GM12878 (cell line): ENCODE measurements around the gene ZNF710. TPM values are rescaled to one million over a fixed set of nuclear protein-coding genes. Genes with fewer than 3 reads are reported as not detected.
A peak's percentile ranks its signal among the peaks of the same experiment; 100 is the strongest.

Source experiments
- ATAC-seq: fragments of 200-7000 bp; cut with Tn5 transposase; 3 replicates; pipeline ENCODE4 v1.9.1; 2020; ENCODE audit warnings: mild to moderate bottlenecking, moderate library complexity
- Bru-seq: library from RNA; stranded (reverse); fragments of 400-500 nt; gene quantifications from one replicate; lab custom pipeline; 2021; lab: Mats Ljungman, UMichigan
- BruChase-seq, 2 experiments: library from RNA; stranded (reverse); fragments of 400-500 nt; gene quantifications; one replicate each; lab custom pipeline; 2021; lab: Mats Ljungman, UMichigan
- BruUV-seq: library from RNA; stranded (reverse); fragments of 400-500 nt; replicated peaks from 2 replicates; lab custom pipeline; 2021; lab: Mats Ljungman, UMichigan
- CTCF ChIA-PET: fragments of 300-600 bp; sonication (Branson Sonifier 250); formaldehyde crosslinking; extraction: SDS; loops from one replicate; lab custom pipeline; 2021; ENCODE audit warnings: inconsistent platforms; lab: Yijun Ruan, JAX
- POLR2A ChIA-PET: fragments of 350-600 bp; formaldehyde crosslinking; extraction: SDS; loops from one replicate; lab custom pipeline; 2021; ENCODE audit warnings: inconsistent platforms; lab: Charles Lee
- RAD21 ChIA-PET: fragments of 300-600 bp; sonication (Branson Sonifier 250); formaldehyde crosslinking; loops from one replicate; lab custom pipeline; 2023; ENCODE audit warnings: antibody characterized with exemption; ENCODE audit not compliant: unreplicated experiment; lab: Charles Lee
- SMC1A ChIA-PET: fragments of 300-600 bp; sonication (Branson Sonifier 250); formaldehyde crosslinking; loops from one replicate; lab custom pipeline; 2023; ENCODE audit not compliant: unreplicated experiment, uncharacterized antibody; lab: Charles Lee
- DNase-seq: peaks from one replicate; pipeline ENCODE4 v3.0.0-alpha.2; 2011; ENCODE audit warnings: low read depth, low spot score
- FAIRE-seq: peaks from 3 replicates; lab custom pipeline; 2011; peaks lifted over from hg19 to GRCh38; lab: Jason Lieb, UNC
- H2AFZ ChIP-seq: 2 replicates; pipeline ENCODE4 v1.6.0; 2011; ENCODE audit warnings: low read depth, low read length, control low read depth; ENCODE audit not compliant: control insufficient read depth
- H3K27ac ChIP-seq: 2 replicates; pipeline ENCODE4 v1.5.1; 2011; ENCODE audit warnings: control low read depth; ENCODE audit not compliant: control insufficient read depth, insufficient read depth
- H3K27me3 ChIP-seq, 2 experiments: replicated peaks in 1 of 2; 2 replicates each; pipeline versions ENCODE4 v1.6.0 to v1.6.1; 2011; ENCODE audit warnings: low read length in 1 of 2; ENCODE audit not compliant: control insufficient read depth in 2 of 2, insufficient read depth in 2 of 2
- H3K36me3 ChIP-seq, 2 experiments: 2 replicates each; pipeline ENCODE4 v1.5.1; 2011; ENCODE audit warnings: low read length in 1 of 2; ENCODE audit not compliant: control insufficient read depth in 2 of 2, insufficient read depth in 2 of 2
- H3K4me1 ChIP-seq: 2 replicates; pipeline ENCODE4 v1.6.1; 2011; ENCODE audit warnings: mild to moderate bottlenecking, low read length, moderate library complexity, mixed read lengths; ENCODE audit not compliant: control insufficient read depth, insufficient read depth
- H3K4me2 ChIP-seq: 2 replicates; pipeline ENCODE4 v1.6.0; 2011; ENCODE audit warnings: control low read depth; ENCODE audit not compliant: control insufficient read depth, insufficient read depth
- H3K4me3 ChIP-seq: fragments of 200-600 bp; sonication (generic); 2 replicates; pipeline ENCODE4 v1.5.1; 2016
- H3K79me2 ChIP-seq: 2 replicates; pipeline ENCODE4 v1.6.0; 2011; ENCODE audit warnings: low read length; ENCODE audit not compliant: control insufficient read depth, insufficient read depth
- H3K9ac ChIP-seq: 2 replicates; pipeline ENCODE4 v1.8.0; 2011; ENCODE audit warnings: low read length, control low read depth, mixed read lengths; ENCODE audit not compliant: control insufficient read depth, insufficient read depth
- H3K9me3 ChIP-seq: replicated peaks from 3 replicates; pipeline ENCODE4 v1.5.1; 2011; ENCODE audit warnings: mild to moderate bottlenecking, low read length; ENCODE audit not compliant: control insufficient read depth, insufficient read depth
- H4K20me1 ChIP-seq: 2 replicates; pipeline ENCODE4 v1.6.0; 2011; ENCODE audit not compliant: control insufficient read depth, insufficient read depth
- BACH1 ChIP-seq: fragments of 450-650 bp; IDR thresholded peaks from 2 replicates; pipeline ENCODE4 v1.6.1; 2017; ENCODE audit warnings: mild to moderate bottlenecking, borderline replicate concordance
- BCLAF1 ChIP-seq: fragments of 450-650 bp; IDR thresholded peaks from 2 replicates; pipeline ENCODE4 v1.6.1; 2017; ENCODE audit warnings: antibody characterized with exemption, mild to moderate bottlenecking, moderate library complexity
- NFYB ChIP-seq: IDR thresholded peaks from 2 replicates; pipeline ENCODE4 v1.6.1; 2011; ENCODE audit warnings: low read depth, mild to moderate bottlenecking, low read length, improper control_type of control experiment, moderate library complexity; ENCODE audit not compliant: insufficient read depth
- NRF1 ChIP-seq: conservative IDR thresholded peaks from 2 replicates; pipeline ENCODE4 v1.6.1; 2011; ENCODE audit warnings: mild to moderate bottlenecking, low read depth, low read length, improper control_type of control experiment
- RUNX3 ChIP-seq: IDR thresholded peaks from 2 replicates; pipeline ENCODE4 v1.6.1; 2012; ENCODE audit warnings: low read length, inconsistent platforms
- TCF3 ChIP-seq: IDR thresholded peaks from 2 replicates; pipeline ENCODE4 v1.6.1; 2012; ENCODE audit warnings: low read depth, mild to moderate bottlenecking, low read length, borderline replicate concordance; ENCODE audit not compliant: insufficient read depth
- ZBTB33 ChIP-seq: fragments of 450-650 bp; IDR thresholded peaks from 2 replicates; pipeline ENCODE4 v1.6.1; 2017; ENCODE audit warnings: mild to moderate bottlenecking
- ZBTB40 ChIP-seq: fragments of 450-650 bp; IDR thresholded peaks from 2 replicates; pipeline ENCODE4 v1.6.1; 2016; ENCODE audit warnings: mild to moderate bottlenecking, moderate library complexity, borderline replicate concordance
- WGBS: methylation state at CpG from one replicate; pipeline ENCODE4 v1.1.6; 2016; ENCODE audit warnings: low lambda C conversion rate; ENCODE audit not compliant: insufficient replicate concordance, insufficient coverage; ENCODE audit errors: missing lambda C conversion rate; 5-methylcytosine and 5-hydroxymethylcytosine counted together
- in situ Hi-C: fragments of 300-500 bp; cut with MboI; formaldehyde crosslinking; loops from 9 replicates; pipeline ENCODE4 v1.14.3; 2018; ENCODE audit warnings: mixed read lengths
- intact Hi-C: fragments of 100-400 bp; cut with micrococcal nuclease; formaldehyde crosslinking; loops from one replicate; pipeline ENCODE4 v1.14.2; 2022; ENCODE audit not compliant: unreplicated experiment
- long read RNA-seq, 2 experiments: library from polyadenylated mRNA; unstranded; transcript quantifications; one replicate each; pipeline ENCODE4 v2.0.0, GENCODE V29; 2019 to 2020
- polyA minus RNA-seq, 3 experiments: library from RNA; depleted of rRNA, polyadenylated mRNA; stranded (reverse); fragments of >200 nt; gene quantifications; 2 replicates each; pipeline ENCODE4 v1.2.3, GENCODE V29; 2011
- polyA plus RNA-seq, 11 experiments: library from polyadenylated mRNA; depleted of rRNA in 4 of 11; unstranded in 6 of 11; stranded (reverse) in 5 of 11; fragments of >200 nt; fragmentation: Nextera tagmentation in 4 of 11; fragmentation: Illumina TruSeq in 1 of 11; extraction: Ambion mirVana in 4 of 11; extraction: Trizol in 1 of 11; gene quantifications; 1 replicate in 1 of 11; 2 replicates in 10 of 11; pipeline versions ENCODE4 v1.2.1 to v1.2.3, GENCODE V29; 2011 to 2016; ENCODE audit warnings: inconsistent platforms in 2 of 11, missing spikeins in 2 of 11, low read depth in 1 of 11
- total RNA-seq, 4 experiments: library from RNA; depleted of rRNA in 3 of 4; stranded (reverse); fragments of >200 nt in 3 of 4; fragmentation: Illumina TruSeq in 1 of 4; extraction: Trizol in 1 of 4; gene quantifications; 2 replicates each; pipeline versions ENCODE4 v1.2.1 to v1.2.3, GENCODE V29; 2013 to 2021

Gene ZNF710
- total RNA-seq (2013; cell fraction: nucleolus; rRNA removed), result 34.7 and 37.4 TPM in 2 replicates
- 17.3 and 23.0 TPM in 2 replicates for total RNA-seq (2014; rRNA removed)
- total RNA-seq (2014; rRNA removed; fragmentation: Illumina TruSeq; extraction: Trizol), result 11.3 and 13.7 TPM in 2 replicates
- total RNA-seq (2021), result 31.5 and 43.5 TPM in 2 replicates
- 3.8 TPM for polyA plus RNA-seq (2011; ENCODE audit: low read depth)
- polyA plus RNA-seq (2011; rRNA removed), result 4.0 and 6.6 TPM in 2 replicates
- 9.5 and 10.0 TPM in 2 replicates for polyA plus RNA-seq (2011; cell fraction: cytosol; rRNA removed)
- 11.6 and 18.2 TPM in 2 replicates for polyA plus RNA-seq (2011; cell fraction: nucleus; rRNA removed)
- polyA plus RNA-seq (2012), result 7.9 and 10.4 TPM in 2 replicates
- polyA plus RNA-seq (2014; fragmentation: Illumina TruSeq; extraction: Trizol), result 3.6 and 13.1 TPM in 2 replicates
- polyA plus RNA-seq (2014; fragmentation: Nextera tagmentation; extraction: Ambion mirVana), result 1 to 10 TPM; 1.4 to 4.5 TPM
- 13.5 and 16.7 TPM in 2 replicates for polyA plus RNA-seq (2014; rRNA removed)
- polyA plus RNA-seq (2016; fragmentation: Nextera tagmentation; extraction: Ambion mirVana), result 1 to 10 TPM; 4.1 to 5.1 TPM
- 11.6 and 19.6 TPM in 2 replicates for polyA minus RNA-seq (2011; rRNA and poly(A)+ RNA removed)
- 14.3 and 15.8 TPM in 2 replicates for polyA minus RNA-seq (2011; cell fraction: cytosol; rRNA and poly(A)+ RNA removed)
- 5.4 and 10.0 TPM in 2 replicates for polyA minus RNA-seq (2011; cell fraction: nucleus; rRNA and poly(A)+ RNA removed)
- Bru-seq, nascent RNA, result percentile 83 among the genes with signal in this experiment
- BruChase-seq, experiment 1, labeled RNA remaining after a 6-hour chase, result percentile 83 among the genes with signal in this experiment
- percentile 84 among the genes with signal in this experiment for BruChase-seq, experiment 2, labeled RNA remaining after a 2-hour chase
- long read RNA-seq, experiment 1, partial matches to known transcripts, result 1 of 2 reads
- long read RNA-seq, experiment 1, other reads (novel, unspliced or antisense), result 1 of 2 reads
- long read RNA-seq, experiment 2, partial matches to known transcripts, result 0 of 4 reads
- long read RNA-seq, experiment 2, other reads (novel, unspliced or antisense), result 4 of 4 reads

GRCh38 chr15:90001062-90001682 lies at the start of gene ZNF710:
Gene ZNF710 (plus strand): TSS chr15:90001324. CDS start chr15:90067138, 65,814 bp downstream.
- ATAC-seq (peak; percentile 7), DNase-seq (no peak), FAIRE-seq (peak; percentile 80)
- H4K20me1 ChIP-seq, result no peaks in the 10 kb centered on the region
- H2AFZ ChIP-seq, result peak within 1 kb of the TSS; percentile 74
- peak within 1 kb of the TSS; percentile 81 for H3K4me2 ChIP-seq
- ChIA-PET RAD21 (interaction anchor here (1.2 to 1.3 kb wide), 2 partner anchors 70 to 72 kb away, joined by 3 to 4 read pairs; no protein-coding TSS in a partner anchor), CTCF (interaction anchor here (2.0 kb wide), 1 partner anchor 103 kb away, joined by 6 read pairs; no protein-coding TSS in a partner anchor), SMC1A (interaction anchor here (0.9 to 20.0 kb wide), 2 partner anchors 29 to 69 kb away, joined by 3 to 224 read pairs; no protein-coding TSS in a partner anchor), POLR2A (interaction anchor here (0.9 kb wide), 1 partner anchor 98 kb away, joined by 5 read pairs; no protein-coding TSS in a partner anchor)
- H3K9me3 ChIP-seq, result no peaks in the 10 kb centered on the region
- no peaks in the 10 kb centered on the region; a peak in 1 of 4 replicates for H3K27me3 ChIP-seq
- peaks cover 0 to 5% of the 10 kb centered on the region in 2 experiments; a peak in 1 of 4 replicates for H3K36me3 ChIP-seq
- no TSS peak for BruUV-seq
- H3K9ac ChIP-seq, result peak within 1 kb of the TSS; percentile 81
- H3K79me2 ChIP-seq, result peaks cover 41% of the 10 kb centered on the region
- in situ Hi-C loops, result no loop called here
- 0% methylated on average over 3 of the region's 42 CpGs for WGBS
- peaks cover 18% of the 10 kb centered on the region for H3K4me1 ChIP-seq
- intact Hi-C loops, result loop anchor here (5.0 kb wide), 1 partner anchor 96 kb away; no protein-coding TSS in a partner anchor
- peak within 1 kb of the TSS; percentile 68 for H3K27ac ChIP-seq
- H3K4me3 ChIP-seq, result peak within 1 kb of the TSS; percentile 79
- TF ChIP-seq ZBTB33, result no peak
- TF ChIP-seq TCF3, result peak; percentile 34; the same call in 1 of the 2 replicates
- 0 out of 2 replicates have a peak, but pooled peaks have one; percentile 32 for TF ChIP-seq BACH1
- TF ChIP-seq ZBTB40, result peak; percentile 32; the same call in 1 of the 2 replicates
- TF ChIP-seq NFYB, result no peak
- TF ChIP-seq NRF1, result no peak
- TF ChIP-seq RUNX3, result peak; percentile 29
- no peak for TF ChIP-seq BCLAF1
